Tibial nerve (tissue), 4 donors: Measurements from ENCODE around the gene ICAM3.

Experiments used
- EP300 ChIP-seq, 2 donors: sonication (generic); formaldehyde crosslinking; IDR thresholded peaks; one replicate each; pipeline ENCODE4 v1.6.1; 2017; ENCODE audit warnings: antibody characterized with exemption in 2 of 2, mild to moderate bottlenecking in 1 of 2
- POLR2A ChIP-seq, 2 donors: fragments of 450-650 bp; IDR thresholded peaks; one replicate each; pipeline ENCODE4 v1.6.1; 2017; ENCODE audit warnings: antibody characterized with exemption in 2 of 2, mild to moderate bottlenecking in 2 of 2, moderate library complexity in 2 of 2
- TF ChIP-seq, protein P1 (sequence below), 5 experiments: fragments of 200-600 bp in 3 of 5; fragments of 450-650 bp in 2 of 5; sonication (generic) in 3 of 5; IDR thresholded peaks; one replicate each; pipeline ENCODE4 v1.5.1; 2016 to 2019; ENCODE audit warnings: antibody characterized with exemption in 5 of 5, mild to moderate bottlenecking in 3 of 5, moderate library complexity in 2 of 5

GRCh38 chr19:10309423-10309822, 30.0 kb downstream of the ICAM3 start, which contains the start of gene ZGLP1:
- TF ChIP-seq, protein P1, sequence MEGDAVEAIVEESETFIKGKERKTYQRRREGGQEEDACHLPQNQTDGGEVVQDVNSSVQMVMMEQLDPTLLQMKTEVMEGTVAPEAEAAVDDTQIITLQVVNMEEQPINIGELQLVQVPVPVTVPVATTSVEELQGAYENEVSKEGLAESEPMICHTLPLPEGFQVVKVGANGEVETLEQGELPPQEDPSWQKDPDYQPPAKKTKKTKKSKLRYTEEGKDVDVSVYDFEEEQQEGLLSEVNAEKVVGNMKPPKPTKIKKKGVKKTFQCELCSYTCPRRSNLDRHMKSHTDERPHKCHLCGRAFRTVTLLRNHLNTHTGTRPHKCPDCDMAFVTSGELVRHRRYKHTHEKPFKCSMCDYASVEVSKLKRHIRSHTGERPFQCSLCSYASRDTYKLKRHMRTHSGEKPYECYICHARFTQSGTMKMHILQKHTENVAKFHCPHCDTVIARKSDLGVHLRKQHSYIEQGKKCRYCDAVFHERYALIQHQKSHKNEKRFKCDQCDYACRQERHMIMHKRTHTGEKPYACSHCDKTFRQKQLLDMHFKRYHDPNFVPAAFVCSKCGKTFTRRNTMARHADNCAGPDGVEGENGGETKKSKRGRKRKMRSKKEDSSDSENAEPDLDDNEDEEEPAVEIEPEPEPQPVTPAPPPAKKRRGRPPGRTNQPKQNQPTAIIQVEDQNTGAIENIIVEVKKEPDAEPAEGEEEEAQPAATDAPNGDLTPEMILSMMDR (IDR thresholded peaks at IDR 0.05), result no peak
- no peak for TF ChIP-seq POLR2A (IDR thresholded peaks at IDR 0.05)
- TF ChIP-seq EP300 (IDR thresholded peaks at IDR 0.05), result no peak
